Stimulated activated CD8-positive, alpha-beta memory T cell treated with anti-CD3 and anti-CD28 coated beads, Interleukin-4, amount 100 ng/mL, for 24 hours (primary cell): ENCODE measurements around the gene CDCP2.

Experiments used
- DNase-seq: peaks from one replicate; pipeline ENCODE4 v3.0.0-alpha.2; 2020; ENCODE audit warnings: low read depth

Gene CDCP2

DNA sequence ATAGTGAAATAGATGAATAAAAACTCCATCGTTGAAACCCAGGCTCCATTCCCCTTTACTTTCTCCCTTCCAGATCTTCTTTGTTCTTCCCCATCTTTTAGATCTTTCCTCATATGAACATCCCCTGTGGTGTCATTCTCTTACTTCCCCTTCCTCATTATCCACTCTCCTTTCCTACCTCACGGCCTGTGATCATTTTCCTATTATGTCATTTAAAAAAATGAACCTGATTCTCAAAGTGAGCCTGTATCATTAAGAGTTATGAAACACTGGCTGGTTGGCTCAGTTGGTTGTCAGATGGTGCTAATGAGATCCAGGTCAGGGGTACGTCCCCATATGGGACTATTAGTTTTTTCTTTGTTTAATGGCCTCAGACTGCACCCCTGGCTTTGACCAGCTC, 61.1 kb downstream of the CDCP2 start:
- DNase-seq = no peak

- DNase-seq = no peak
These were observed 64.4 kb downstream of the CDCP2 start for GRCh38 chr1:54088385-54088784.

DNA sequence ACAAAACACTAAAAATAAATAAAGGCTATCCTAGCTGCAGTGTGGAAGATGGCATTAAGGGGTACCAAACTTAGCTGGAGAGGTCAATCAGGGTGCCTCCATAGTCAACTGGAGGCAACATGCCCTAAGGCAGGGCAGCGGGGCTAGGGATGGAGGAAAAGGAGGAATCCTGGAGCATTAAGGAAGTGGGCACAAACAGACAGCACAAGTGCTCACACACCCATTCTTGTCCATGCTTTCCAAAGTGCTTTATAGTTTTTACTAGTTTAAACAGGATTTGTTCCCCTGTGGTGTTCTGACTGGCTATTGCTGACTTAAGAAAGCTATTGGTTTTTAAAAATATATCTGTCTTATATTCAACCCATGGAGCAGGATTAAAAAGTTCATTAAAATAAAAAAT, 66.0 kb downstream of the CDCP2 start:
- no peak for DNase-seq

- no peak for DNase-seq
These were observed 68.0 kb downstream of the CDCP2 start for GRCh38 chr1:54084794-54085193.
